ENCODE measurements around the gene SIK3.

Gene SIK3

GRCh38 chr11:117000014-117000737 is 98.1 kb downstream of the SIK3 start:
- H3K4me3 ChIP-seq (ENCODE audit: low read depth, low read length) = no peak overlapping the region
- no peak for TF ChIP-seq CTCF (conservative IDR thresholded peaks at IDR 0.05; ENCODE audit: low read depth, low read length)
- DNase-seq (ENCODE audit: low read depth) = no peak

- H3K4me3 ChIP-seq (ENCODE audit: low read depth, low read length) = no peak overlapping the region
- TF ChIP-seq CTCF (conservative IDR thresholded peaks at IDR 0.05; ENCODE audit: low read depth, low read length) = no peak
- DNase-seq (ENCODE audit: low read depth) = no peak
These were observed 101.2 kb downstream of the SIK3 start for GRCh38 chr11:116997071-116997470.

GRCh38 chr11:116994195-116994594 is 104.0 kb downstream of the SIK3 start:
- no peak for DNase-seq (ENCODE audit: low read depth)
- no peak overlapping the region for H3K4me3 ChIP-seq (ENCODE audit: low read depth, low read length)
- no peak for TF ChIP-seq CTCF (conservative IDR thresholded peaks at IDR 0.05; ENCODE audit: low read depth, low read length)

GRCh38 chr11:116993599-116993998 is 104.6 kb downstream of the SIK3 start:
- H3K4me3 ChIP-seq (ENCODE audit: low read depth, low read length) = no peak overlapping the region
- no peak for TF ChIP-seq CTCF (conservative IDR thresholded peaks at IDR 0.05; ENCODE audit: low read depth, low read length)
- DNase-seq (ENCODE audit: low read depth) = peak; percentile 53

GRCh38 chr11:116991491-116991890 is 106.7 kb downstream of the SIK3 start:
- no peak overlapping the region for H3K4me3 ChIP-seq (ENCODE audit: low read depth, low read length)
- no peak for TF ChIP-seq CTCF (conservative IDR thresholded peaks at IDR 0.05; ENCODE audit: low read depth, low read length)
- no peak for DNase-seq (ENCODE audit: low read depth)

GRCh38 chr11:116990811-116991210 is 107.4 kb downstream of the SIK3 start:
- no peak overlapping the region for H3K4me3 ChIP-seq (ENCODE audit: low read depth, low read length)
- no peak for TF ChIP-seq CTCF (conservative IDR thresholded peaks at IDR 0.05; ENCODE audit: low read depth, low read length)
- no peak for DNase-seq (ENCODE audit: low read depth)

GRCh38 chr11:116990061-116990473 is 108.2 kb downstream of the SIK3 start:
- no peak for TF ChIP-seq CTCF (conservative IDR thresholded peaks at IDR 0.05; ENCODE audit: low read depth, low read length)
- H3K4me3 ChIP-seq (ENCODE audit: low read depth, low read length) = no peak overlapping the region
- DNase-seq (ENCODE audit: low read depth) = peak; percentile 87
